GM18951 (cell line): ENCODE results near the gene RRAS2.
"Not testable (repeated sequence)": the region's sequence is repeated elsewhere in the genome, so short reads cannot be mapped to it uniquely, and the experiment has no call there.

Experiments used
- POLR2A ChIP-seq: IDR thresholded peaks from 4 replicates; pipeline ENCODE4 v1.6.1; 2011; ENCODE audit warnings: mild to moderate bottlenecking; ENCODE audit not compliant: insufficient read length, insufficient read depth; ENCODE audit errors: extremely low read depth
- in situ Hi-C: fragments of 300-500 bp; cut with MboI; formaldehyde crosslinking; loops from one replicate; pipeline ENCODE4 v1.12.0; 2022; ENCODE audit warnings: low sequenced_read_pairs, mixed read lengths, inconsistent platforms; ENCODE audit not compliant: unreplicated experiment

Gene RRAS2

GRCh38 chr11:14357881-14358728, 878 bp downstream of the RRAS2 start:
- TF ChIP-seq POLR2A, result peak; percentile 32
- in situ Hi-C loops, result no loop called here

DNA sequence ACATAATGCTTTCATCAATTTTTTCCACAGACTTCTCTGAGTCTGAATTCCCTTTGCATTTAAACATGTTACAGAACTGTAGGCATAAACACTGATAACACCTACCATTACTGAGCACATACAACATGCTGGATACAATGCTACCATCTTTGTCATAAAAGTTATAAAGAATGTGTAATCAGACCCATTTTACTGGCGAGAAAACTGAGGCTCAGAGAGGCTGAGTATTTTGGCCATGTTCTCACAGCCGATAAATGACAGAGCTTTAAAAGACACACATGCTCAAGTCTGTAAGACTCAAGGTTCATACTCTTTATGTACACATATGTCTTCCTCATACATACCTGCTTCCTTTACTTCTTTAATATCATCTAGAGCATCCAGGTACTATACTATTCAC, 2.6 kb downstream of the RRAS2 start:
- TF ChIP-seq POLR2A, result no peak
- in situ Hi-C loops, result no loop called here

- in situ Hi-C loops, result not testable (repeated sequence)
Measured at GRCh38 chr11:14354604-14355003, 4.4 kb downstream of the RRAS2 start.

GRCh38 chr11:14350716-14351238, 8.2 kb downstream of the RRAS2 start:
- TF ChIP-seq POLR2A, result no peak
- in situ Hi-C loops, result no loop called here

- in situ Hi-C loops, result no loop called here
- no peak for TF ChIP-seq POLR2A
Measured at GRCh38 chr11:14350215-14350614, 8.8 kb downstream of the RRAS2 start.

- no peak for TF ChIP-seq POLR2A
- in situ Hi-C loops, result no loop called here
Measured at GRCh38 chr11:14347991-14348390, 11.0 kb downstream of the RRAS2 start.

DNA sequence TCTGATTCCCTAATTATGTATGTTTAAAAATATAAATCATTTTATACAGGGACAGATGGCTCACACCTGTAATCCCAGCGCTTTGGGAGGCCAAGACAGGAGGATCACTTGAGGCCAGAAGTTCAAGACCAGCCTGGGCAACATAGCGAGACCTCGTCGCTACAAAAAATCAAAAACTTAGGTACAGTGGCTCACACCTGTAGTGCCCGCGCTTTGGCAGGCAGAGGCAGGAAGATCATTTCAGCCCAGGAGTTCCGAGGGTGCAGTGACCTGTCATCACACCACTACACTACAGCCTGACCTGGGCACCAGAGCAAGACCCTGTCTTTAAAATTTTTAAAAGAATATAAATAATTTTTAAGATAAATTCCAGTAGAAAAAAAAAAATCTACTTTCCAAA, 11.5 kb downstream of the RRAS2 start:
- in situ Hi-C loops, result no loop called here
- no peak for TF ChIP-seq POLR2A

DNA sequence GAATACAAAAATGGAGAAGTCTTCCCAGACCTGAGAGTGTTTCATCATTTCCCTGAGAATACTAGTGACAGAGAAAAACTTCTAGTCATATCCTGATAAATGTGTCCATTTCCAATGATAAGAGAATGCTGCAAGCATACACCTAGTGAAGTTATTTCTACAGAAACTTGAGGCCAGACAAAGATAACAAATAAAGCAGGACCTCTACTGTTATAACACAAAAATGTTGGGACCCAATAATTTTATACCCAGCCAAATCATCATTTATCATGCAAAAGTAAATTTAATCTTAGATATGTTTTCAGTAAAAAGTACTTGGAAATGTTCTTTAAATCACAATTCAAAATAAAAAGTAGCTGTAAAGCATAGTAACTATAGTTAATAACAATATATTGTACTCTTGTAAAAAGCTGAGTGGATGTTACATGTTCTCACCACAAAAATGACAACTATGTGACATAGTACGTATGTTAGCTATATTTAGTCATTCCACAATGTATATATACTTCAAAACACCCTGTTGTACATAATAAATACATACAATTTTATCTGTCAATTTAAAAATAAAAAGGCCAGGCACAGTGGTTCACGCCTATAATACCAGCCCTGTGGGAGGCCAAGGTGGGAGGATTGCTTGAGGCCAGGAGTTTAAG, 12.6 kb downstream of the RRAS2 start:
- in situ Hi-C loops, result no loop called here
- no peak for TF ChIP-seq POLR2A

DNA sequence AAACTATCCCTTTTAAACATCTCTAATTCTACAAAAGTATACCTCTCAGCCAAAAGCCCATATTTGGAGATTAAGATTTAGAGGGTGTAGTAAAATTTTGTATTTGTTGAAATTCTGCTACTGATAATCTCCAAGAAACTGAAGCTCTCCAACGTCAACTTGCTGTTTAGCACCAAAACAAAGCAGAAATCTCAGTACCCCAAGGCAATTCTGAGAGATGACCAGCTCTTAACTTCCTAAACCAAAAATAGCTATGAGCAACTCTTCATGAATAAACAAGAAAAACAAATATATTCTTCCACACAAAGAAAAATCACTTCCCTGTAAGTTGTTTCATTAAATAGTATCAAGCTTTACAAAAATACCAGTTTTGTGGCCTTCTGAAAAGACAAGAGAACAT, 13.3 kb downstream of the RRAS2 start:
- TF ChIP-seq POLR2A, result no peak
- in situ Hi-C loops, result no loop called here

GRCh38 chr11:14345016-14345415, 14.0 kb downstream of the RRAS2 start:
- in situ Hi-C loops, result not testable (repeated sequence)

DNA sequence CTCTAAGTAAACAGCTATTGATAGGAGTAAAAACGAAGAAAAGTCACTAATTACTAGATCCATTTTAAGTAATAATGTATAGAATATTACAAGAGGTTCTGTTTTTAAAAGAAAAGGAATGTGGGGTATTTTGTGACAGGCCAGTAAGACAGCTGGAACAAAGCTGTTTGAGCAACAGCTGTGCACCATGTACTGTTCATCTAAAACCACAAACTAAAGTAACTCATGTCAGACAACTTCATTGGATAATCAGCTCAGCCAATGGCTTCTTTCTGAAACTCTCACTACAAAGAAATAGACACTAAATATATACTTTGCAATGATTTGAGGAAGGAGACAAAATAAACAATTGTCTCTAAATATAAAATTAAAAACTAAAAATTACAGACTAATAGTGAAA, 16.1 kb downstream of the RRAS2 start:
- in situ Hi-C loops, result no loop called here
- TF ChIP-seq POLR2A, result no peak

GRCh38 chr11:14341968-14342367, 17.0 kb downstream of the RRAS2 start:
- in situ Hi-C loops, result no loop called here

GRCh38 chr11:14340721-14341120, 18.3 kb downstream of the RRAS2 start:
- no peak for TF ChIP-seq POLR2A
- in situ Hi-C loops, result no loop called here

More at GRCh38 chr11:14341968-14342367, 17.0 kb downstream of the RRAS2 start:
- no peak for TF ChIP-seq POLR2A

DNA sequence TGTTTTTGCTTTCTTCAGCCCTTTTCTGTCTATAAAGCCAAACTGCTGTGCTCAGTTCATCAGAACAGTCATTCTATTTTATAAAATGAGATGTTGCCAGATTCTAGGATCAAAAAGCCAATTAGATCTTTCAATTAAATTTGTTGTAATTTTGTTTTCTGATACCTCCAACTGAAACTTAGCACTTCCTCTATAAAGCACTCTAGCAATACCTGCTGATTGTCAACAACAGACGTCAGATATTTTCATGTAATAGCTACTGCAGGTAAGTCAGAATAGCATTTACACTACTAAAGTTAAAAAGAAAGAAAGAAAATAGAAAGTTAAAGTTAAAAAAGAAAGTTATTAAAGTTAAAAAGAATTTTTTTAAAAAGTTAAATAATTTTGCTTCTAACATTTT, 19.6 kb downstream of the RRAS2 start:
- in situ Hi-C loops, result no loop called here
- TF ChIP-seq POLR2A, result no peak
